ENCODE measurements around the gene PDGFC. TPM values are rescaled to one million over a fixed set of nuclear protein-coding genes. Genes with fewer than 3 reads are reported as not detected.

PDGFC gene
- total and polyA plus RNA-seq, 2 of the 13 experiments (the other 11 are each of a cell fraction or from before 2014, with no cell fraction given) = 4.6 to 9.1 TPM

- TF ChIP-seq, protein P1, sequence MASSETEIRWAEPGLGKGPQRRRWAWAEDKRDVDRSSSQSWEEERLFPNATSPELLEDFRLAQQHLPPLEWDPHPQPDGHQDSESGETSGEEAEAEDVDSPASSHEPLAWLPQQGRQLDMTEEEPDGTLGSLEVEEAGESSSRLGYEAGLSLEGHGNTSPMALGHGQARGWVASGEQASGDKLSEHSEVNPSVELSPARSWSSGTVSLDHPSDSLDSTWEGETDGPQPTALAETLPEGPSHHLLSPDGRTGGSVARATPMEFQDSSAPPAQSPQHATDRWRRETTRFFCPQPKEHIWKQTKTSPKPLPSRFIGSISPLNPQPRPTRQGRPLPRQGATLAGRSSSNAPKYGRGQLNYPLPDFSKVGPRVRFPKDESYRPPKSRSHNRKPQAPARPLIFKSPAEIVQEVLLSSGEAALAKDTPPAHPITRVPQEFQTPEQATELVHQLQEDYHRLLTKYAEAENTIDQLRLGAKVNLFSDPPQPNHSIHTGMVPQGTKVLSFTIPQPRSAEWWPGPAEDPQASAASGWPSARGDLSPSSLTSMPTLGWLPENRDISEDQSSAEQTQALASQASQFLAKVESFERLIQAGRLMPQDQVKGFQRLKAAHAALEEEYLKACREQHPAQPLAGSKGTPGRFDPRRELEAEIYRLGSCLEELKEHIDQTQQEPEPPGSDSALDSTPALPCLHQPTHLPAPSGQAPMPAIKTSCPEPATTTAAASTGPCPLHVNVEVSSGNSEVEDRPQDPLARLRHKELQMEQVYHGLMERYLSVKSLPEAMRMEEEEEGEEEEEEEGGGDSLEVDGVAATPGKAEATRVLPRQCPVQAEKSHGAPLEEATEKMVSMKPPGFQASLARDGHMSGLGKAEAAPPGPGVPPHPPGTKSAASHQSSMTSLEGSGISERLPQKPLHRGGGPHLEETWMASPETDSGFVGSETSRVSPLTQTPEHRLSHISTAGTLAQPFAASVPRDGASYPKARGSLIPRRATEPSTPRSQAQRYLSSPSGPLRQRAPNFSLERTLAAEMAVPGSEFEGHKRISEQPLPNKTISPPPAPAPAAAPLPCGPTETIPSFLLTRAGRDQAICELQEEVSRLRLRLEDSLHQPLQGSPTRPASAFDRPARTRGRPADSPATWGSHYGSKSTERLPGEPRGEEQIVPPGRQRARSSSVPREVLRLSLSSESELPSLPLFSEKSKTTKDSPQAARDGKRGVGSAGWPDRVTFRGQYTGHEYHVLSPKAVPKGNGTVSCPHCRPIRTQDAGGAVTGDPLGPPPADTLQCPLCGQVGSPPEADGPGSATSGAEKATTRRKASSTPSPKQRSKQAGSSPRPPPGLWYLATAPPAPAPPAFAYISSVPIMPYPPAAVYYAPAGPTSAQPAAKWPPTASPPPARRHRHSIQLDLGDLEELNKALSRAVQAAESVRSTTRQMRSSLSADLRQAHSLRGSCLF (CRISPR knock-in tag; IDR thresholded peaks at IDR 0.05; ENCODE audit: borderline replicate concordance) = no peak
- TF ChIP-seq POGZ (CRISPR knock-in tag; IDR thresholded peaks at IDR 0.05) (peak; percentile 63; the same call in 1 of the 2 replicates), ZNF274 (CRISPR knock-in tag; IDR thresholded peaks at IDR 0.05) (no peak), SOX5 (CRISPR knock-in tag; IDR thresholded peaks at IDR 0.05; ENCODE audit: borderline replicate concordance) (peak; percentile 30; the same call in 1 of the 2 replicates), FOSL2 (CRISPR knock-in tag; IDR thresholded peaks at IDR 0.05) (peak; percentile 97), GLI4 (CRISPR knock-in tag; IDR thresholded peaks at IDR 0.05; ENCODE audit: borderline replicate concordance) (no peak), ATAD3A (CRISPR knock-in tag; IDR thresholded peaks at IDR 0.05) (no peak), BCL6 (CRISPR knock-in tag; IDR thresholded peaks at IDR 0.05) (peak; percentile 27; the same call in 1 of the 2 replicates), ZMYM4 (CRISPR knock-in tag; IDR thresholded peaks at IDR 0.05) (0 out of 2 replicates have a peak, but pooled peaks have one; percentile 23), KDM3A (CRISPR knock-in tag; IDR thresholded peaks at IDR 0.05; ENCODE audit: low read depth) (no peak), SNAPC5 (CRISPR knock-in tag; IDR thresholded peaks at IDR 0.05; ENCODE audit: borderline replicate concordance) (no peak), HMGXB3 (CRISPR knock-in tag; IDR thresholded peaks at IDR 0.05; ENCODE audit: borderline replicate concordance) (0 out of 2 replicates have a peak, but pooled peaks have one; percentile 67), ZNF350 (CRISPR knock-in tag; IDR thresholded peaks at IDR 0.05; ENCODE audit: borderline replicate concordance, low read depth) (no peak), CREM (IDR thresholded peaks at IDR 0.05) (0 out of 2 replicates have a peak, but pooled peaks have one; percentile 29), CREM (CRISPR knock-in tag; IDR thresholded peaks at IDR 0.05) (no peak), ZNF772 (CRISPR knock-in tag; IDR thresholded peaks at IDR 0.05) (no peak), EP300 (IDR thresholded peaks at IDR 0.05; ENCODE audit: low read depth in 2 of 2, low read length in 2 of 2) (peak in 1 of 2 experiments; percentile 57; a peak in 1 of 4 replicates), EP300 (CRISPR knock-in tag; IDR thresholded peaks at IDR 0.05; ENCODE audit: borderline replicate concordance) (no peak)
- TF ChIP-seq, protein P2, sequence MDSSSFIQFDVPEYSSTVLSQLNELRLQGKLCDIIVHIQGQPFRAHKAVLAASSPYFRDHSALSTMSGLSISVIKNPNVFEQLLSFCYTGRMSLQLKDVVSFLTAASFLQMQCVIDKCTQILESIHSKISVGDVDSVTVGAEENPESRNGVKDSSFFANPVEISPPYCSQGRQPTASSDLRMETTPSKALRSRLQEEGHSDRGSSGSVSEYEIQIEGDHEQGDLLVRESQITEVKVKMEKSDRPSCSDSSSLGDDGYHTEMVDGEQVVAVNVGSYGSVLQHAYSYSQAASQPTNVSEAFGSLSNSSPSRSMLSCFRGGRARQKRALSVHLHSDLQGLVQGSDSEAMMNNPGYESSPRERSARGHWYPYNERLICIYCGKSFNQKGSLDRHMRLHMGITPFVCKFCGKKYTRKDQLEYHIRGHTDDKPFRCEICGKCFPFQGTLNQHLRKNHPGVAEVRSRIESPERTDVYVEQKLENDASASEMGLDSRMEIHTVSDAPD (CRISPR knock-in tag; IDR thresholded peaks at IDR 0.05) = no peak
- TF ChIP-seq, protein P3, sequence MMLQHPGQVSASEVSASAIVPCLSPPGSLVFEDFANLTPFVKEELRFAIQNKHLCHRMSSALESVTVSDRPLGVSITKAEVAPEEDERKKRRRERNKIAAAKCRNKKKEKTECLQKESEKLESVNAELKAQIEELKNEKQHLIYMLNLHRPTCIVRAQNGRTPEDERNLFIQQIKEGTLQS (CRISPR knock-in tag; IDR thresholded peaks at IDR 0.05) = peak; percentile 46; the same call in 1 of the 2 replicates
Observed at GRCh38 chr4:156779774-156780173, 191.8 kb downstream of the PDGFC start (continued).

Data from HepG2 (cell line).